HL-60/S4 treated with phorbol 12-myristate 13-acetate at 8.2 ng/mL for 4 days and 3 days (cell line): ENCODE measurements around the gene TMEM17.
"Not testable (repeated sequence)": the region's sequence is repeated elsewhere in the genome, so short reads cannot be mapped to it uniquely, and the experiment has no call there.

Experiments used
- in situ Hi-C: fragments of 300-500 bp; cut with MboI; formaldehyde crosslinking; loops from 2 replicates; pipeline ENCODE4 v1.15.0; 2022; ENCODE audit warnings: low sequenced_read_pairs

Gene TMEM17

GRCh38 chr2:62505750-62506420, at the start of gene TMEM17:
Gene TMEM17 (minus strand): TSS chr2:62506195. CDS start chr2:62506129, 66 bp downstream.
- in situ Hi-C loops, result no loop called here

- in situ Hi-C loops, result no loop called here
These were observed 48.4 kb upstream of the TMEM17 start for GRCh38 chr2:62554440-62554839.

- in situ Hi-C loops, result no loop called here
These were observed 44.5 kb upstream of the TMEM17 start for GRCh38 chr2:62550461-62550860.

GRCh38 chr2:62547854-62548253, 41.9 kb upstream of the TMEM17 start:
- in situ Hi-C loops, result no loop called here

- in situ Hi-C loops, result no loop called here
These were observed 39.3 kb upstream of the TMEM17 start for GRCh38 chr2:62545261-62545660.

GRCh38 chr2:62540408-62541168, 34.6 kb upstream of the TMEM17 start:
- in situ Hi-C loops, result no loop called here

- in situ Hi-C loops, result no loop called here
These were observed 33.8 kb upstream of the TMEM17 start for GRCh38 chr2:62539606-62540407.

GRCh38 chr2:62538756-62539155, 32.8 kb upstream of the TMEM17 start:
- in situ Hi-C loops, result no loop called here

- in situ Hi-C loops, result no loop called here
These were observed 31.8 kb upstream of the TMEM17 start for GRCh38 chr2:62537814-62538213.

GRCh38 chr2:62536873-62537547, 31.0 kb upstream of the TMEM17 start:
- in situ Hi-C loops, result no loop called here

- in situ Hi-C loops, result not testable (repeated sequence)
These were observed 29.5 kb upstream of the TMEM17 start for GRCh38 chr2:62535521-62535920.

GRCh38 chr2:62531594-62531993, 25.6 kb upstream of the TMEM17 start:
- in situ Hi-C loops, result no loop called here

- in situ Hi-C loops, result no loop called here
These were observed 23.8 kb upstream of the TMEM17 start for GRCh38 chr2:62529758-62530157.

GRCh38 chr2:62527478-62528210, 21.6 kb upstream of the TMEM17 start:
- in situ Hi-C loops, result no loop called here

GRCh38 chr2:62526531-62527381, 20.8 kb upstream of the TMEM17 start:
- in situ Hi-C loops, result no loop called here

GRCh38 chr2:62525549-62526269, 19.7 kb upstream of the TMEM17 start:
- in situ Hi-C loops, result no loop called here

GRCh38 chr2:62524293-62524941, 18.4 kb upstream of the TMEM17 start:
- in situ Hi-C loops, result no loop called here

- in situ Hi-C loops, result not testable (repeated sequence)
These were observed 15.1 kb upstream of the TMEM17 start for GRCh38 chr2:62521061-62521460.
